ENCODE measurements around the gene NKG7. TPM values are rescaled to one million over a fixed set of nuclear protein-coding genes. Genes with fewer than 3 reads are reported as not detected.

The NKG7 gene
- total and polyA plus RNA-seq, 2 of the 13 experiments (the other 11 are each of a cell fraction or from before 2014, with no cell fraction given) = 0.40 TPM; not detected in 1

GRCh38 chr19:51422053-51422448 lies 49.6 kb upstream of the NKG7 start:
- Histone ChIP-seq H3K9me3 (ENCODE audit: low read length) (no peaks in the 10 kb centered on the region), H3K4me3 (replicated peaks in 1 of 3; ENCODE audit: insufficient read depth in 1 of 3, low read depth in 2 of 3, low read length in 3 of 3) (no peak overlapping the region), H3K27ac (ENCODE audit: extremely low read length, insufficient read depth, low read length) (no peak overlapping the region), H3K36me3 (replicated peaks in 1 of 2; ENCODE audit: control insufficient read depth in 1 of 2, insufficient read depth in 2 of 2, low read length in 2 of 2) (no peaks in the 10 kb centered on the region), H3K27me3 (ENCODE audit: control insufficient read depth in 1 of 2, insufficient read depth in 2 of 2, low read length in 2 of 2) (no peaks in the 10 kb centered on the region; a peak in 2 of 5 replicates), H3K4me2 (ENCODE audit: low read depth, low read length) (no peak overlapping the region), H3K9ac (ENCODE audit: insufficient read depth, low read depth, low read length) (no peak overlapping the region), H3K4me1 (ENCODE audit: insufficient read depth, low read length) (no peaks in the 10 kb centered on the region), H4K20me1 (ENCODE audit: insufficient read depth, low read length) (peaks cover 2% of the 10 kb centered on the region; the same call in 1 of the 2 replicates), H3K79me2 (ENCODE audit: insufficient read depth, low read length) (no peaks in the 10 kb centered on the region), H2AFZ (ENCODE audit: low read length) (no peak overlapping the region)
- ChIA-PET POLR2A (interaction anchor here (0.9 kb wide), 1 partner anchor 82 kb away, joined by 3 read pairs; no protein-coding TSS in a partner anchor), CTCF (ENCODE audit: low intra/inter-chr PET ratio, low total read pairs) (interaction anchor here (1.0 to 1.4 kb wide), 2 partner anchors 83 to 93 kb away, joined by 5 to 8 read pairs; no protein-coding TSS in a partner anchor)
- WGBS (ENCODE audit: low lambda C conversion rate) = 30% methylated on average over 7 of the region's 19 CpGs
- DNase-seq (ENCODE audit: low spot score) (peak; percentile 67), FAIRE-seq (peak; percentile 71), ATAC-seq (peak; percentile 92)
- in situ Hi-C loops (cut with HindIII; ENCODE audit: extremely low pct_ligation_motif_present, low pct_unique_long_range_greater_than_20kb) (no loop called here), intact Hi-C loops (cut with micrococcal nuclease; ENCODE audit: unreplicated experiment) (no loop called here)
- BruUV-seq (replicated peaks) = no TSS peak
- TF ChIP-seq AGO2 (optimal IDR thresholded peaks at IDR 0.05; ENCODE audit: low read depth, low read length) = no peak
- no peak for TF ChIP-seq RFX1 (IDR thresholded peaks at IDR 0.05)
- peak; percentile 100 for TF ChIP-seq ZSCAN9 (CRISPR knock-in tag; IDR thresholded peaks at IDR 0.05; ENCODE audit: borderline replicate concordance)
- TF ChIP-seq HMG20B (CRISPR knock-in tag; conservative IDR thresholded peaks at IDR 0.05) = peak; percentile 93
- TF ChIP-seq ZNF598 (CRISPR knock-in tag; IDR thresholded peaks at IDR 0.05; ENCODE audit: borderline replicate concordance) = peak; percentile 82; the same call in 1 of the 2 replicates
- no peak for TF ChIP-seq SRSF1 (optimal IDR thresholded peaks at IDR 0.05; ENCODE audit: low read depth, low read length)
- TF ChIP-seq ZNF138 (CRISPR knock-in tag; IDR thresholded peaks at IDR 0.05; ENCODE audit: low read depth) = peak; percentile 97
- TF ChIP-seq IKZF4 (CRISPR knock-in tag; IDR thresholded peaks at IDR 0.05; ENCODE audit: borderline replicate concordance, low read depth, not compliant biosample characterization) = peak; percentile 97
- TF ChIP-seq, protein P1, sequence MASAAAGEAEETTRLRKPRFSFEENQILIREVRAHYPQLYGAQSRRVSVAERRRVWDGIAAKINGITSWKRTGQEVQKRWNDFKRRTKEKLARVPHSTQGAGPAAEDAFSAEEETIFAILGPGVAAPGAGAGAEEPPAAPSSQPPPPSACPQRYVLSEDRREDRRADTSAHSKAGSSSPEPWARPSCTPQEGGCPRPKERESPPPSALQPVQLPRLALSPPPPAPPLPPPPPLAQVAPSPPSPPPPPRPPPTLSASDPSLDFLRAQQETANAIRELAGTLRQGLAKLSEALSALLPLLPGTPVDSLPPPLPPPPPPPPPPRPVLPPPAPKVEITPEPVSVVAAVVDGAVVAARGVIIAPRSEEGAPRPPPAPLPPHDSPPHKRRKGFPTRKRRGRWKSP (CRISPR knock-in tag; IDR thresholded peaks at IDR 0.05) = peak; percentile 87
- peak; percentile 78; the same call in 1 of the 2 replicates for TF ChIP-seq YEATS2 (CRISPR knock-in tag; IDR thresholded peaks at IDR 0.05; ENCODE audit: borderline replicate concordance)
- no peak for TF ChIP-seq CBX2 (IDR thresholded peaks at IDR 0.05; ENCODE audit: low read depth, low read length)
- TF ChIP-seq CBX2 (CRISPR knock-in tag; IDR thresholded peaks at IDR 0.05; ENCODE audit: low read depth) = peak; percentile 74; the same call in 1 of the 2 replicates
- TF ChIP-seq, protein P2, sequence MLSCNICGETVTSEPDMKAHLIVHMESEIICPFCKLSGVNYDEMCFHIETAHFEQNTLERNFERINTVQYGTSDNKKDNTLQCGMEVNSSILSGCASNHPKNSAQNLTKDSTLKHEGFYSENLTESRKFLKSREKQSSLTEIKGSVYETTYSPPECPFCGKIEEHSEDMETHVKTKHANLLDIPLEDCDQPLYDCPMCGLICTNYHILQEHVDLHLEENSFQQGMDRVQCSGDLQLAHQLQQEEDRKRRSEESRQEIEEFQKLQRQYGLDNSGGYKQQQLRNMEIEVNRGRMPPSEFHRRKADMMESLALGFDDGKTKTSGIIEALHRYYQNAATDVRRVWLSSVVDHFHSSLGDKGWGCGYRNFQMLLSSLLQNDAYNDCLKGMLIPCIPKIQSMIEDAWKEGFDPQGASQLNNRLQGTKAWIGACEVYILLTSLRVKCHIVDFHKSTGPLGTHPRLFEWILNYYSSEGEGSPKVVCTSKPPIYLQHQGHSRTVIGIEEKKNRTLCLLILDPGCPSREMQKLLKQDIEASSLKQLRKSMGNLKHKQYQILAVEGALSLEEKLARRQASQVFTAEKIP (CRISPR knock-in tag; IDR thresholded peaks at IDR 0.05; ENCODE audit: borderline replicate concordance) = 0 out of 2 replicates have a peak, but pooled peaks have one; percentile 65
- TF ChIP-seq KLF11 (CRISPR knock-in tag; IDR thresholded peaks at IDR 0.05) = peak; percentile 99
- no peak for TF ChIP-seq AGO1 (IDR thresholded peaks at IDR 0.05; ENCODE audit: low read depth, low read length, poor library complexity, severe bottlenecking)
- TF ChIP-seq MED1 (CRISPR knock-in tag; IDR thresholded peaks at IDR 0.05) = peak; percentile 80
- peak; percentile 92 for TF ChIP-seq RAD21 (CRISPR knock-in tag; IDR thresholded peaks at IDR 0.05)
- no peak for TF ChIP-seq LCORL (IDR thresholded peaks at IDR 0.05)
- TF ChIP-seq LCORL (CRISPR knock-in tag; IDR thresholded peaks at IDR 0.05) = peak; percentile 60; the same call in 1 of the 2 replicates
- TF ChIP-seq, protein P3, sequence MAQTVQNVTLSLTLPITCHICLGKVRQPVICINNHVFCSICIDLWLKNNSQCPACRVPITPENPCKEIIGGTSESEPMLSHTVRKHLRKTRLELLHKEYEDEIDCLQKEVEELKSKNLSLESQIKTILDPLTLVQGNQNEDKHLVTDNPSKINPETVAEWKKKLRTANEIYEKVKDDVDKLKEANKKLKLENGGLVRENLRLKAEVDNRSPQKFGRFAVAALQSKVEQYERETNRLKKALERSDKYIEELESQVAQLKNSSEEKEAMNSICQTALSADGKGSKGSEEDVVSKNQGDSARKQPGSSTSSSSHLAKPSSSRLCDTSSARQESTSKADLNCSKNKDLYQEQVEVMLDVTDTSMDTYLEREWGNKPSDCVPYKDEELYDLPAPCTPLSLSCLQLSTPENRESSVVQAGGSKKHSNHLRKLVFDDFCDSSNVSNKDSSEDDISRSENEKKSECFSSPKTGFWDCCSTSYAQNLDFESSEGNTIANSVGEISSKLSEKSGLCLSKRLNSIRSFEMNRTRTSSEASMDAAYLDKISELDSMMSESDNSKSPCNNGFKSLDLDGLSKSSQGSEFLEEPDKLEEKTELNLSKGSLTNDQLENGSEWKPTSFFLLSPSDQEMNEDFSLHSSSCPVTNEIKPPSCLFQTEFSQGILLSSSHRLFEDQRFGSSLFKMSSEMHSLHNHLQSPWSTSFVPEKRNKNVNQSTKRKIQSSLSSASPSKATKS (CRISPR knock-in tag; IDR thresholded peaks at IDR 0.05) = peak; percentile 48; the same call in 1 of the 2 replicates
- peak; percentile 96 for TF ChIP-seq RELA (CRISPR knock-in tag; IDR thresholded peaks at IDR 0.05)
- TF ChIP-seq DNMT3B (CRISPR knock-in tag; conservative IDR thresholded peaks at IDR 0.05) = peak; percentile 99

All from HepG2 (cell line).